K562 (cell line): Measurements from ENCODE around the gene SRL. TPM values are rescaled to one million over a fixed set of nuclear protein-coding genes. Genes with fewer than 3 reads are reported as not detected.
A peak's percentile ranks its signal among the peaks of the same experiment; 100 is the strongest.

ENCODE experiments used
- ATAC-seq: fragments of 200-7000 bp; cut with Tn5 transposase; 3 replicates; pipeline ENCODE4 v1.9.1; 2020; ENCODE audit warnings: moderate library complexity
- BruUV-seq: library from RNA; stranded (reverse); fragments of 400-500 nt; replicated peaks from 2 replicates; lab custom pipeline; 2021; lab: Mats Ljungman, UMichigan
- CTCF ChIA-PET: fragments of 300-600 bp; formaldehyde crosslinking; extraction: SDS; loops from one replicate; lab custom pipeline; 2021; ENCODE audit warnings: low intra/inter-chr PET ratio; lab: Yijun Ruan, JAX
- POLR2A ChIA-PET: fragments of 300-600, 350-650 bp; sonication (Branson Sonifier 250); formaldehyde crosslinking; extraction: SDS; loops from one replicate; lab custom pipeline; 2021; ENCODE audit warnings: antibody characterized with exemption, inconsistent platforms; lab: Yijun Ruan, JAX
- DNase-seq, 4 experiments: peaks; one replicate each; pipeline versions ENCODE4 v3.0.0 to v3.0.0-alpha.2; 2011 to 2018; ENCODE audit warnings: low spot score in 3 of 4, mixed read lengths in 3 of 4; ENCODE audit errors: extremely low read depth in 1 of 4
- FAIRE-seq: peaks from 2 replicates; lab custom pipeline; 2011; peaks lifted over from hg19 to GRCh38; lab: Jason Lieb, UNC
- H2AFZ ChIP-seq: 2 replicates; pipeline ENCODE4 v1.6.0; 2011; ENCODE audit warnings: low read depth, low read length, control low read depth, inconsistent platforms
- H3K27ac ChIP-seq: fragments of 200-600 bp; 3 replicates; pipeline ENCODE4 v1.8.0; 2011; ENCODE audit warnings: low read depth, mild to moderate bottlenecking, control low read depth, inconsistent platforms, low read length, moderate library complexity, mixed read lengths; ENCODE audit errors: extremely low read depth
- H3K27me3 ChIP-seq, 2 experiments: fragments of 300-600 bp in 1 of 2; 2 replicates in 1 of 2; 3 replicates in 1 of 2; pipeline versions ENCODE4 v1.6.0 to v1.8.0; 2011; ENCODE audit warnings: inconsistent platforms in 2 of 2, low read length in 2 of 2, mild to moderate bottlenecking in 1 of 2, mixed read lengths in 1 of 2, moderate library complexity in 1 of 2; ENCODE audit not compliant: control insufficient read depth in 2 of 2, insufficient read depth in 2 of 2
- H3K36me3 ChIP-seq: fragments of 300-600 bp; 3 replicates; pipeline ENCODE4 v1.8.0; 2011; ENCODE audit warnings: mild to moderate bottlenecking, low read length, inconsistent platforms; ENCODE audit not compliant: control insufficient read depth, insufficient read depth
- H3K4me1 ChIP-seq, 2 experiments: fragments of 200-600 bp in 1 of 2; replicated peaks in 1 of 2; 2 replicates in 1 of 2; 3 replicates in 1 of 2; pipeline versions ENCODE4 v1.5.1 to v1.8.0; 2011; ENCODE audit warnings: inconsistent platforms in 2 of 2, low read length in 2 of 2, mild to moderate bottlenecking in 1 of 2, mixed read lengths in 1 of 2, moderate library complexity in 1 of 2; ENCODE audit not compliant: control insufficient read depth in 2 of 2, insufficient read depth in 2 of 2
- H3K4me2 ChIP-seq: 2 replicates; pipeline ENCODE4 v1.6.1; 2011; ENCODE audit warnings: low read length, control low read depth, inconsistent platforms, mixed read lengths; ENCODE audit not compliant: insufficient read depth
- H3K4me3 ChIP-seq: fragments of 200-600 bp; sonication (generic), shearing (Covaris generic); 2 replicates; pipeline ENCODE4 v1.5.1; 2016; ENCODE audit warnings: control low read depth, inconsistent platforms
- H3K79me2 ChIP-seq: fragments of 200-600 bp; 3 replicates; pipeline ENCODE4 v1.8.0; 2011; ENCODE audit warnings: low read length, inconsistent platforms; ENCODE audit not compliant: control insufficient read depth, insufficient read depth
- H3K9ac ChIP-seq, 2 experiments: 2 replicates each; pipeline versions ENCODE4 v1.6.0 to v1.6.1; 2011; ENCODE audit warnings: low read depth in 2 of 2, low read length in 2 of 2, control low read depth in 1 of 2, inconsistent platforms in 1 of 2, mild to moderate bottlenecking in 1 of 2, mixed read lengths in 1 of 2; ENCODE audit not compliant: insufficient read depth in 1 of 2
- H3K9me1 ChIP-seq: one replicate; pipeline ENCODE4 v1.6.0; 2011; ENCODE audit warnings: inconsistent platforms, mild to moderate bottlenecking, low read length, moderate library complexity; ENCODE audit not compliant: control insufficient read depth, insufficient read depth
- H3K9me3 ChIP-seq: replicated peaks from 2 replicates; pipeline ENCODE4 v1.5.1; 2011; ENCODE audit warnings: low read depth, low read length, inconsistent platforms; ENCODE audit not compliant: control insufficient read depth, insufficient read depth
- H4K20me1 ChIP-seq: replicated peaks from 2 replicates; pipeline ENCODE4 v1.6.1; 2011; ENCODE audit warnings: low read length, inconsistent platforms, mixed read lengths; ENCODE audit not compliant: control insufficient read depth, insufficient read depth
- HOMEZ ChIP-seq: fragments of 250-450 bp; sonication (Bioruptor Pico); IDR thresholded peaks from 2 replicates; pipeline ENCODE4 v1.4.0; 2020; ENCODE audit warnings: mild to moderate bottlenecking, moderate library complexity
- PML ChIP-seq: IDR thresholded peaks from 2 replicates; pipeline ENCODE4 v1.6.1; 2012; ENCODE audit warnings: low read length, inconsistent platforms
- ZNF639 ChIP-seq, 2 experiments: fragments of 200-800 bp in 1 of 2; sonication (Bioruptor generic) in 1 of 2; sonication (generic) in 1 of 2; formaldehyde crosslinking in 1 of 2; IDR thresholded peaks in 1 of 2; conservative IDR thresholded peaks in 1 of 2; 2 replicates each; pipeline versions ENCODE4 v1.5.0 to v1.6.1; 2016 to 2020; ENCODE audit warnings: missing compliant biosample characterization in 1 of 2, missing genetic modification characterization in 1 of 2, missing genetic modification reagents in 1 of 2
- WGBS: fragments of 100-300 bp; shearing (Covaris generic); methylation state at CpG from one replicate; pipeline ENCODE4 v1.1.6; 2016; ENCODE audit warnings: low coverage, mixed read lengths; ENCODE audit not compliant: insufficient coverage; ENCODE audit errors: missing lambda C conversion rate; 5-methylcytosine and 5-hydroxymethylcytosine counted together
- in situ Hi-C: fragments of 300-500 bp; cut with MboI; formaldehyde crosslinking; loops from 4 replicates; pipeline ENCODE4 v1.15.0; 2018; ENCODE audit warnings: inconsistent platforms, mixed read lengths
- intact Hi-C: fragments of 100-400 bp; cut with micrococcal nuclease; formaldehyde crosslinking; loops from 2 replicates; pipeline ENCODE4 v1.14.2; 2022
- polyA plus RNA-seq, 8 experiments: library from polyadenylated mRNA; depleted of rRNA in 4 of 8; stranded (reverse) in 5 of 8; unstranded in 3 of 8; fragments of >200 nt; fragmentation: Nextera tagmentation in 2 of 8; fragmentation: Illumina TruSeq in 1 of 8; extraction: Ambion mirVana in 2 of 8; extraction: Trizol in 1 of 8; gene quantifications; 2 replicates each; pipeline versions ENCODE4 v1.2.1 to v1.2.3, GENCODE V29; 2011 to 2014; ENCODE audit warnings: inconsistent platforms in 1 of 8, missing spikeins in 1 of 8
- total RNA-seq, 7 experiments: library from RNA; depleted of rRNA in 6 of 7; stranded (reverse); fragments of >200 nt in 6 of 7; fragmentation: Illumina TruSeq in 2 of 7; extraction: Trizol in 2 of 7; gene quantifications; 2 replicates each; pipeline versions ENCODE4 v1.2.1 to v1.2.3, GENCODE V29; 2011 to 2021; ENCODE audit warnings: low replicate concordance in 1 of 7
- TF ChIP-seq, protein P1 (sequence below): sonication (generic); formaldehyde crosslinking; IDR thresholded peaks from 2 replicates; pipeline ENCODE4 v1.8.1; 2023; ENCODE audit warnings: mild to moderate bottlenecking, missing genetic modification reagents

SRL gene
- total and polyA plus RNA-seq, 9 of the 15 experiments (the other 6 are each of a cell fraction or from before 2014, with no cell fraction given) = 0.01 TPM; not detected in 8

DNA sequence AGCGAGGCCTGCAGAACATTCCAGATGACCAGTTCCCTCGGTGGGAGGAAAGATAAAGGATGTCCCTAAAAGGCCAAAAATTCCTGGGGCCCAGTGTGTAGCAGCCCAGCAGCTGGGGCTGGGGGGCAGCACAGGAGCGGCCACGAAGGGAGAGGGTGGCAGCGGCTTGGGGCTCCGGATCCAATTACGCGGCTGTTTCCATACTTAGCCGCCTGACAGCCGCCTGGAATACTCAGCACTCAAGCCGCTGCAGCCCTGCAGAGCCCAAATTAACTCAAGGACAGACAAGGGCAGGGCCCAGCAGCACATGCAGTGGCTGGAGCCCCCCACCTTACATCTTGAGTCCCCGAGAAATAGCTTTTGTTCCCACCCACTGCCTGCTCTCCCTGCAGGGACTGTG lies 1.3 kb downstream of the SRL start:
- Histone ChIP-seq H3K36me3 (no peaks in the 10 kb centered on the region; the same call in 2 of the 3 replicates), H2AFZ (peak overlapping the region; percentile 37), H3K27me3 (peaks cover 2 to 17% of the 10 kb centered on the region in 2 experiments; a peak in 3 of 5 replicates), H3K9me3 (peaks cover 11% of the 10 kb centered on the region), H3K4me3 (no peak overlapping the region), H3K79me2 (no peaks in the 10 kb centered on the region), H4K20me1 (no peaks in the 10 kb centered on the region), H3K27ac (no peak overlapping the region), H3K9me1 (no peaks in the 10 kb centered on the region), H3K4me1 (peaks cover 13 to 30% of the 10 kb centered on the region in 2 experiments; a peak in 4 of 5 replicates), H3K9ac (0 out of 4 replicates have a peak overlapping the region, but pooled peaks of 1 of the 2 experiments have one; percentile 42), H3K4me2 (no peak overlapping the region)
- CTCF ChIA-PET = no interaction called here
- ATAC-seq = no peak
- no TSS peak for BruUV-seq
- 77% methylated on average over 12 of the region's 12 CpGs for WGBS
- intact Hi-C loops (no loop called here), in situ Hi-C loops (no loop called here)
- TF ChIP-seq HOMEZ (no peak), PML (no peak), ZNF639 (CRISPR knock-in tag; conservative IDR thresholded peaks at IDR 0.05 in 1 of 2, IDR thresholded peaks at IDR 0.05 in 1 of 2) (no peak)
- TF ChIP-seq, protein P1, sequence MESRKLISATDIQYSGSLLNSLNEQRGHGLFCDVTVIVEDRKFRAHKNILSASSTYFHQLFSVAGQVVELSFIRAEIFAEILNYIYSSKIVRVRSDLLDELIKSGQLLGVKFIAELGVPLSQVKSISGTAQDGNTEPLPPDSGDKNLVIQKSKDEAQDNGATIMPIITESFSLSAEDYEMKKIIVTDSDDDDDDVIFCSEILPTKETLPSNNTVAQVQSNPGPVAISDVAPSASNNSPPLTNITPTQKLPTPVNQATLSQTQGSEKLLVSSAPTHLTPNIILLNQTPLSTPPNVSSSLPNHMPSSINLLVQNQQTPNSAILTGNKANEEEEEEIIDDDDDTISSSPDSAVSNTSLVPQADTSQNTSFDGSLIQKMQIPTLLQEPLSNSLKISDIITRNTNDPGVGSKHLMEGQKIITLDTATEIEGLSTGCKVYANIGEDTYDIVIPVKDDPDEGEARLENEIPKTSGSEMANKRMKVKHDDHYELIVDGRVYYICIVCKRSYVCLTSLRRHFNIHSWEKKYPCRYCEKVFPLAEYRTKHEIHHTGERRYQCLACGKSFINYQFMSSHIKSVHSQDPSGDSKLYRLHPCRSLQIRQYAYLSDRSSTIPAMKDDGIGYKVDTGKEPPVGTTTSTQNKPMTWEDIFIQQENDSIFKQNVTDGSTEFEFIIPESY (CRISPR knock-in tag) = peak; percentile 24; the same call in 1 of the 2 replicates
- no peak for FAIRE-seq
- DNase-seq = no peak
- POLR2A ChIA-PET = interaction anchor here (1.1 to 2.0 kb wide), 2 partner anchors 10 to 13 kb away, joined by 3 to 16 read pairs; no protein-coding TSS in a partner anchor
